Measurements from ENCODE around the gene CCT3. TPM values are rescaled to one million over a fixed set of nuclear protein-coding genes. Genes with fewer than 3 reads are reported as not detected.
"Not testable (repeated sequence)": the region's sequence is repeated elsewhere in the genome, so short reads cannot be mapped to it uniquely, and the experiment has no call there.

The CCT3 gene
- total RNA-seq, 4 donors from 2014 or later = 187 to 277 (median 213) TPM

DNA sequence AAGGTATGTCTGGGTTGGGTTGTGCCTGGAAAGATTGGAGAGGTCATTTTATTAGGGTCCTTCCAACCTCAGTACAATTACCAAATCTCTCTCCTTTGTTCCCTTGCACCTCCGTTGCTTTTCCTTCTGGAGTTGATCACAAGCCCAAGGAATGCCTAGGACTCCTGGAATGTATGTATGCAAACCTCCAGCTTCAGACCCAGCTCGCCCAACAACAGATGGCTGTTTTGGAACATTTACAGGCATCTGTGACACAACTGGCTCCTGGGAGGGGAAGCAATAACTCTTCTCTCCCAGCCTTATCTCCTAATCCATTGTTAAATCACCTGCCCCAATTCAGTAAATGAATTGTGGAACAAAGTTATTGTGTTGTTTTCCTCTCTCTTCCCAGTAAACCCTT, 8.5 kb upstream of the CCT3 start:
- DNase-seq (ENCODE audit: low spot score) (no peak), ATAC-seq (ENCODE audit: low FRiP score) (no peak)
- TF ChIP-seq, protein P1, sequence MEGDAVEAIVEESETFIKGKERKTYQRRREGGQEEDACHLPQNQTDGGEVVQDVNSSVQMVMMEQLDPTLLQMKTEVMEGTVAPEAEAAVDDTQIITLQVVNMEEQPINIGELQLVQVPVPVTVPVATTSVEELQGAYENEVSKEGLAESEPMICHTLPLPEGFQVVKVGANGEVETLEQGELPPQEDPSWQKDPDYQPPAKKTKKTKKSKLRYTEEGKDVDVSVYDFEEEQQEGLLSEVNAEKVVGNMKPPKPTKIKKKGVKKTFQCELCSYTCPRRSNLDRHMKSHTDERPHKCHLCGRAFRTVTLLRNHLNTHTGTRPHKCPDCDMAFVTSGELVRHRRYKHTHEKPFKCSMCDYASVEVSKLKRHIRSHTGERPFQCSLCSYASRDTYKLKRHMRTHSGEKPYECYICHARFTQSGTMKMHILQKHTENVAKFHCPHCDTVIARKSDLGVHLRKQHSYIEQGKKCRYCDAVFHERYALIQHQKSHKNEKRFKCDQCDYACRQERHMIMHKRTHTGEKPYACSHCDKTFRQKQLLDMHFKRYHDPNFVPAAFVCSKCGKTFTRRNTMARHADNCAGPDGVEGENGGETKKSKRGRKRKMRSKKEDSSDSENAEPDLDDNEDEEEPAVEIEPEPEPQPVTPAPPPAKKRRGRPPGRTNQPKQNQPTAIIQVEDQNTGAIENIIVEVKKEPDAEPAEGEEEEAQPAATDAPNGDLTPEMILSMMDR (IDR thresholded peaks at IDR 0.05) = no peak

DNA sequence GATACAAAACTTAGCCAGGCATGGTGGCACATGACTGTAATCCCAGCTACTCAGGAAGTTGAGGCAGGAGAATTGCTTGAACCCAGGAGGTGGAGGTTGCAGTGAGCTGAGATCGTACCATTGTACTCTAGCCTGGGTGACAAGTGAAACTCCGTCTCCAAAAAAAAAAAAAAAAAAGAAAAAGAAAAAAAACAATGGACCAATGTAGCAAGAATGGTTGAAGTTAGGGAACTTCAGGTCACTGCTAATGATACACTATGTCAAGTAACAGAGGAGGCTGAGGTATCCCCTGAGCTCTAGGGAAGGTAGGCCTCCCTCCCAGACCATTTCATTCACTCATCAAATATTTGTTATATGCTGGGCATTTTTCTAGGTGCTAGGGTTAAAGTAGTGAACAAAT, 7.9 kb upstream of the CCT3 start:
- not testable (repeated sequence) for DNase-seq (ENCODE audit: low spot score); ATAC-seq (ENCODE audit: low FRiP score)

DNA sequence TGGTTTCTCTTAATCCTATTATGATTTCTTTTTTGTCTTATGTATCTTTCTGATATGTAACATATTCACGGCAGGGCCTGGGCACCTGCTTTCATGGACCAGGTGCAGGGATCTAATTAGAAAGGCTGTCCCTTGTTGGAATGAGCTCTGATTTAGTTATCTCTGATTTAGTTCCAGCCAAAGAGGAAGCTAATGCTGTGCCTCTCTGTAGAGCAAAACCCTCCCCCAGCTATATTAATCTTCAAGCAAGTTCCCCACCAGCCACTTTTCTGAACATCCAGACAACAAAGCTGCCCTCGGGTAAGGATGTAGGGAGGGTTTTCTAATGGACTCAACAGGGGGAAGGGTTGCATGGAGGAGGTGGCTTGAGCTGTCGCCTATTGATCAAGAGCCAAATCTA, 6.3 kb upstream of the CCT3 start:
- TF ChIP-seq, protein P1 (IDR thresholded peaks at IDR 0.05) = no peak
- ATAC-seq (ENCODE audit: low FRiP score) (no peak), DNase-seq (ENCODE audit: low spot score) (no peak)

DNA sequence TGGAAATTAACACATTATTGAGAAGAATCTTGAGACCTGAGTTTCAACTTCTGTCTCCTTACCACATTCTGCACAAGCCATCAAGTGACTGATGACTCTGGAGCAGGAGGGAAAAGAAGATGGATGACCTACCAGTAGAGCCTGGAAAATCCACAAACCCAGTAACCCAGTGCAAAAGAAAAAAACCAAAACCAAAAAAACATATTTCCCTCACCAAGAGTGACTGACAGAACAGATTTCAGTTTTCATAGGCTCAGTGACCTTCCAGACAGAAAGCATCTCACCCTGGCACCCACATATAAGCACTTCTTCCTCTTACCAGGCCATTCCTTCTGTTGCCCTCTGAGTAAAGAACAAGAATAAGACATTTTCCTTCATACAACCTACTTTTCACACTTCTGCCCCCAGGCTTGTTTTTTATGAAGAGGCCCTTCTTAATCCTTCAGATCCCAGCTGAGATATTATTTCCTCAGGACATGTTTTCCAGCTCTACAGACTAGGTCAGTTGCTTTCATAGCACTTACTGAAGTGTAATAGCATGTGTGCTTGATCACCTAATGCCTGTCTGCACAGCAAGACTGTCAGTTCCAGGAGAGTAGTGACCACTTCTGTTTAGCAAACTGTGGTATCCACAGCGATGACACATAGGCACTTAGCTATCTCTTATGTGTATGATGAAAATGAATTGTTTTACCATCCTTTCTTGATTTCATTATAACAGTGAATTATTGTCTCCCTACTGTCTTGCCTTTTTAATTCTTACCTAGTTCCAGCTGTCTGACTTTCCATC, 4.3 kb upstream of the CCT3 start:
- no peak for DNase-seq (ENCODE audit: low spot score)
- ATAC-seq (ENCODE audit: low FRiP score) = no peak
- TF ChIP-seq, protein P1 (IDR thresholded peaks at IDR 0.05) = no peak

DNA sequence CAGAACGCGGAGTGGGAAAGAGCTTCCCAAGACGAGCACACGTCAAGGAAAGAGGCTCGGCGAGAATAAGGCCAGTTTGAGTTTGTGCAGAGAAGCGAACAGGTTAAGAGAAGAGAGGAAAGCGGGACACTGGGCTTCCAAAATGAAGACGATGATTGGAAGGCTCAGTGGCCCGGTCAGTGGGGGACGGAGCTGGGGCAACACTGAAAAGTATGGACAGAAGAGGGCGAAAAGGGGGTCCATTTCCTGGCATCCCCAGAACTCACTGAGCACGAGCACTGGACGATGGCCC, 258 bp downstream of the CCT3 start:
- ATAC-seq (ENCODE audit: low FRiP score) (no peak), DNase-seq (ENCODE audit: low spot score) (peak; percentile 22)
- TF ChIP-seq, protein P1 (IDR thresholded peaks at IDR 0.05) = no peak

DNA sequence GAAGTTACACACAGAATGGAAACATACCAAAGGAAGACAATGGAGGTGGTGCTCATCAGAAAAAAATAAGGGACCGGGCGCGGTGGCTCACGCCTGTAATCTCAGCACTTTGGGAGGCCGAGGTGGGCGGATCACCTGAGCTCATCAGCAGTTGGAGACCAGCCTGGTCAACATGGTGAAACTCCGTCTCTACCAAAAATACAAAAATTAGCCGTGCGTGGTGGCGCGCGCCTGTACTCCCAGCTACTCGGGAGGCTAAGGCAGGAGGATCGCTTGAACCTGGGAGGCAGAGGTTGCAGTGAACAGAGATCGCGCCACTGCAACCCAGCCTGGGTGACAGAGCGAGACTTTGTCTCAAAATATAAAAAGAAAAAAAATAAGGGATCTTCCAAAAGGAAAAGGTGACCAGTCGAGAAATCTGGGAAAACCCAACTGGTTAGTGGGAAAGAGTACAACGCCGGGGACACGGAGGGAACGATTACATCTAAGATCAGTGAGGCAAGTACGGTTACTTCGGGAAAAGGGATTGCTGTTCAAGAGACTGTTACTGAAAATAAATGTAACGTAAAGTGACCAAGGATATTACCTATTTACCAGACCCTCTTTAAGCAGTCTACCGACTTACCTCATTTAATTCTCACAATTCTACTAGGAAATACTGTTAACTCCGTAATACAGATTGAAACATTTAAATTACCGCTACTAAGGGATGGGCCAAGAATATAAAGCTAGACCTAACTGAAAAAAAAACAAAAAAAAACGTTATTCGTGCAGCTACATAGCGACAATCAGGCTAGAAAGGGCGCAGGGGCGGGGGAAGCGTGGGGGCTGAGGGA, 822 bp downstream of the CCT3 start:
- TF ChIP-seq, protein P1 (IDR thresholded peaks at IDR 0.05) = no peak
- ATAC-seq (ENCODE audit: low FRiP score) (no peak), DNase-seq (ENCODE audit: low spot score) (no peak)

DNA sequence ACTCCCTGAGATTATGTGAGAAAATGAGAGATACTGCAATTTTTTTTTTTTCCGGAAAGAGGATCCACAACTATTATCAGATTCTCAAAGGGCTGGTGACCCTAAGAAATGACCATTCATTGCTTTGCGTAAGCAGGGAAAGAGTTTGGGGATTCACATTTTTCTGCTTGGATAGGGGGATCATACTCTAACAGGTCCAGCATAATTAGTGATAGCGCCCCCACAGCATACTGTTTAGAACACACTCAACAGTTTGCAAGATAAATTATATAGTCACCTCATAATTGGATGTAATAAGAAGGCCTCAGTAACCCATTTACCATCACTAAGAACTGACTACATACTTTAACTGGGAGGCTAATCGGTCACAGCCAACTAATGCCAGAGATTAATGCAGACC, 1.9 kb downstream of the CCT3 start:
- TF ChIP-seq, protein P1 (IDR thresholded peaks at IDR 0.05) = no peak
- DNase-seq (ENCODE audit: low spot score) = no peak
- no peak for ATAC-seq (ENCODE audit: low FRiP score)

DNA sequence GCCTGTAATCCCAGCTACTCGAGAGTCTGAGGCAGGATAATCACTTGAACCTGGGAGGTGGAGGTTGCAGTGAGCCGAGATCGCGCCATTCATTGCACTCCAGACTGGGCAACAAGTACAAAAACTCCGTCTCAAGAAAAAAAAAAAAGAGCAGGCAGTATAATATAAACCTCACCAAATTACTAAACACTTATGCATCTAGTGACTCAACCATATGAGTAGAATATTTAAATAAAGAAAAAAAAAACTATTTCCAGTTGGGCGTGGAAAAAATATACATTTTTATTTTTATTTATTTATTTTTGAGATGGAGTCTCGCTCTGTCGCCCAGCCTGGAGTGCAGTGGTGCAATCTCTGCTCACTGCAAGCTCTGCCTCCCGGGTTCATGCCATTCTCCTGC, 14.9 kb downstream of the CCT3 start:
- not testable (repeated sequence) for DNase-seq (ENCODE audit: low spot score); ATAC-seq (ENCODE audit: low FRiP score)
